UCSD-AML1 (cell line): ENCODE measurements around the gene FNDC3B.
A peak's percentile ranks its signal among the peaks of the same experiment; 100 is the strongest.
"Not testable (repeated sequence)": the region's sequence is repeated elsewhere in the genome, so short reads cannot be mapped to it uniquely, and the experiment has no call there.

Experiments used
- DNase-seq: peaks from one replicate; lab custom pipeline; 2025; ENCODE audit not compliant: unreplicated experiment; lab: John Stamatoyannopoulos, UW

The FNDC3B gene

DNA sequence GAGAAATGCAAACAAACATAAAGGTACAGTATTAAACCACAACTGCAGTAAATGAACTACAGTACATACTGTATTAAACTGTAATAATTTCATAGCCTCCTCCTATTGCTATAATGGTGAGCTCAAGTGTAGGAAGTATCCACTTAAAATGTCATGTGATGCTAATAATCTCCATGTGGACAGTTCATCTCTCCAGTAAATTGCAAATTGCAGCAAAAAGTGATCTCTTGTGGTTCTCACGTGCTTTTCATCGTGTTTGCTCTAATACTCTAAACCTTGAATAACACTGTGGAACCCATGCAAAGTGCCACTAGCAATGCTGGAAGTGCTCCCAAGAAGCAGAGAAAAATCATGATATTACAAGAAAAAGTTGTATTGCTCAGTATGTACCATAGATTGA is 9.2 kb upstream of the FNDC3B start:
- no peak for DNase-seq

DNA sequence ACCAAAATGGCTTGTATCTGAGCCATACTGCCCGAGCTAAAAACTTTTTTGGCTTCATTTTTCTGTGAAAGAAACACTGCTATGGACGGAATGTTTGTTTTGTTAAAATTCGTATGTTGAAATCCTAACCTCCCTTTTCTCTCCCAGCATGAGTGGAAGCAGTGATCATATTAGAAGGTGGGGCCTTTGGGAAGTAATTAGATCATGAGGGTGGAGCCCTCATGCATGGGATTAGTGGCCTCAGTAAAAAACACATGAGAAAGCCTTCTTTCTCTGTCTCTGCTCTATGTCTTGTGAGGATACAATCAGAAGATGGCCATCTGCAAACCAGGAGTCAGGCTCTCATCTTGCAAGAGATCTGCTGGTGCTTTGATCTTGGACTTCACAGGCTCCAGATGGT is 7.4 kb upstream of the FNDC3B start:
- DNase-seq = no peak

DNA sequence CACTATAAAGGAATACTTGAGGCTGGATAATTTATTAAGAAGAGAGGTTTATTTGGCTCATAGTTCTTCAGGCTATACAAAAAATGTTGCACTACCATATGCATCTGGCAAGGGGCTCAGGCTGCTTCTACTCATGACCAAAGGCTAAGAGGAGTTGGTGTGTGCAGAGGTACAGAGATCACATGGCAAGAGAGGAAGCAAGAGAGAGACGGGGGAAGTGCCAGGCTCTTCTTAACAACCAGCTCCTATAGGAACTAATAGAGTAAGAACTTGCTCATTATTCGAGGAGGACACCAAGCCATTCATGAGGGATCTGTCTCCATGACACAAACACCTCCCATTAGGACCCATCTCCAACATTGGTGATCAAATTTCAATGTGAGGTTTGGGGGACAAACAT is 6.0 kb upstream of the FNDC3B start:
- DNase-seq = no peak

DNA sequence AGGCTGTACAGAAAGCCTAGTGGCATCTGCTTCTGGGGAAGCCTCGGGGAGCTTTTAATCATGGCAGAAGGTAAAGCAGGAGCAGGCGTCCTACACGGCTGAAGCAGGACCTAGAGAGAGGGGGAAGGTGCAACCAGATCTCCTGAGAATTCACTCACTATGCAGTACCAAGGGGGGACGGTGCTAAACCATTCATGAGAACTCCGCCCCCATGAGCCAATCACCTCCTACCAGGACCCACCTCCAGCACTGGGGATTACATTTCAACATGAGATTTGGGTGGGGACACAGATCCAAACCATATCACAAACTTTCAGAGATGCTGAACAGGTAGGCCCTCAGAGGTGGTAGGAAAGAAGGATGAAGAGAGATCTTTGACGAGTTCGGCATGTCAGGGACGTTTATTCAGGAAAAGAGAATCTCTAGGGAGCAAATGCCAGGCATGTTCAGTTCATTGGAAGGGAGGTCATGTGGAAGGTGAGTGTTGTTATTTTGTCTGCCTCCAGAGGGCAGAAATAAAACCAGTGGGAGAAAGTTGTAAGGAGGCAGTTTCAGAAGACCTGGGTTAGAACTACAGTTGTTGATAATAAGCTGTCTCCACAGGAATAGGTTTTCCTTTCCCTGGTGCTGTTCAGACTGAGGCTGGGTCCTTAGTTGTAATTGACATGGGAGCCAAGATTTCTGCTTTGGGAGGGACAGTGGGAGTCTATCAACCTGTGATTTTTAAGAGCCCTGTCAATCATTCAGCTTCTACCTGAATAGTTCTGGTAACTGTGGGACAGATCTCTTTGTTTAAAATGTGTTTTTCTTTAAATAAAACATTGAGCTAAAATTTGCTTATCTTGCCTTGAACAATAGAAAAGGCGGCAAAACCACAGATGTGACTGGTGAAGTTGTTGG is 4.3 kb upstream of the FNDC3B start:
- no peak for DNase-seq

DNA sequence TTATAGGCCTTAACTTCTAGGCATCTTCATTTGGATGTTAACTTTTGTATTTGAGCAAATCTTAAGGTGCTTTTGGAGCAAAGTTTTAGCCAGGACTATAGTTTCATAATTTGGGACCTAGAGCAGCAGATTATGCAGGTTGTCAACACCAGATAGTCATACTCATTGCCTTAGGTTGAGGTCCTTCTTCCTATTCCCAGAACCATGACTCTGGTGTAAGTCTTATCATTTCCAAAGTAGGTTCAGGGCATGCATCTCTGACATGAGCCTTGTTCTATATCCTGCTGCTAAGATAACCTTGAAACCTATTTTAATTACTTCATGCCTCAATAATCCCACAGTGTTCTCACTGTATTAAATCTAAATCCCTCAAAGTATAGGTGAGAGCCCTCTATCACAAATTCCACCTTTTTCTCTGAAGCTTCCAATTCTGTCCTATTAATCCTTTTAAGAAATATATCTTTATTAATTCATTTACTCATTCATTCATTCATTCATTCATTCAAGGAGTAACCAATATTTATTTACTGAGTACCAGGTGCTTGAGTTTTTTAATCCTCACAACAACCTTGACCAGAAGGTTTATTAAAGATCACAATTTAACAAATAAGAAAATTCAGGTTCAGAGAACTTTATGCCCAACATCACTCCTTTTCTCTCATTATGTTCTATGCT is 2.7 kb upstream of the FNDC3B start:
- no peak for DNase-seq

DNA sequence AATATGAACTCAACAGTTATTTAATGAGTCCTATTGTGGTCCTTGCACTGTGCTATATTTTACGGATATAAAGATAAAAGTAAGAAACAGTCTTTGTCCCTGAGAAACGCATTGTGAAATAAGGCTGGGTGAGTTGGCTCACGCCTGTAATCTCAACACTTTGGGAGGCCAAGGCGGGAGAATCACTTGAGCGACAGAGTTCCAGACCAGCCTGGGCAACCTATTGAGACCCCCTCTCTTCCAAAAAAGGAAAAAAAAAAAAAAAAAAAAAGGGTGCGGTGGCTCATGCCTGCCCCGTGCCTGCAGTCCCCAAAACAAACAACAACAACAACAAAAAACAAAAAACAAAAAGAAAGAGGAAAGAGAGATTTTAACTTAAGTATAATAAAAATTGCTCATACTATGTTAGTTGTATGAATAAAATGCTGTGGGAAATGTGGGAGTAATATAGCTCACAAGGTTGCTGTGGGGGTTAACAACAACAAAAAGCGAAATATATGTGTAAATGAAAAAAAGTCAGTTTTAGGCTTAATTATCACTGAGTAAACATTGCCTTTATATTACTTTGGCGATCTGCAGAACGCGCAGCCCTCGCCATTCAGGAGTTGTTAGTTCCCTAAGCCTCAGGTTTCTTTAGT is 461 bp upstream of the FNDC3B start:
- DNase-seq = no peak

DNA sequence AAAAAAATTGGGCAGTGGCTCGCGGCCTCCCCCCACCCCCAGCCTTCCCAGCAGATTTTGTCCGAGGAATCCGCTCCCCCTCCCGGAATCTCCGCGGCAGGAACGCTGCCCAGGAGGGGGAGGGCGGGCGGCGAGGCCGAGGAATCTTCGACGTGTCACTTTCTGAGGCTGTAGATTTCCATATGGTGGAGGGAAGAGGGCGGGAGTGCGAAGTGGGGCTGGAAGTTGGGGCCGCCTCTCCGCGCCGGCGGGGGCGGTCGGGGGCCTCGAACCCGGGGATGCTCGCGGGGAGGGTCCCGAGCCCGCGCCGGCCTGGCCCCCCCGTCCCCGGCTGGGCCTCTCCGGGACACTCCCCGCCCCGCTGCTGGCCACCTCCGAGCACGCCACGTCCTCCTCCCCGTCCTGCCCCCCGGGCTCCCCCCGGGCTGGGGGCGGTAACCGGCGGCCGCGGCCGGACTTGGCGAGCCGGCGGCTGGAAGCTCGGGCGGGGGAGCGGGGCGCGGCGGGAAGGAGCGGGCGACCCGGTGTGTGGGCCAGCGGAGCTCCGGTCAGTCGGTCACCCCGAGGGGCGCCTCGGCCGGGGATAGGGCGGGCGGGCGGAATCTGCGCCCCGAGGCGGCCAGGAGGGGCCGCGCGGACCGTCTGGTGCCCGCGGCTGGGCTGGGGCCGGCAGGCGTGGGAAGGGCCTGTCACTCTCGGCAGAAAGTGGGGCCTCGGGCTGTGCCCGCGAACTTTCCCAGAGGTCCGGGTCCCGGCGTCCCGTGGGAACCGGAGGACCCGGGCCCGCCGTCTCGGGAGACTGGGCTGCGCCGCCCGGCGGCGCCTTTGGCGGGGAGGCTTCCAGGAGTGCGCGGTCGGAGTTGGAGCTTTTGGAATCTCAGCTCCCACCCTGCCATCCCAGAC is 951 bp downstream of the FNDC3B start:
- peak; percentile 73 for DNase-seq

DNA sequence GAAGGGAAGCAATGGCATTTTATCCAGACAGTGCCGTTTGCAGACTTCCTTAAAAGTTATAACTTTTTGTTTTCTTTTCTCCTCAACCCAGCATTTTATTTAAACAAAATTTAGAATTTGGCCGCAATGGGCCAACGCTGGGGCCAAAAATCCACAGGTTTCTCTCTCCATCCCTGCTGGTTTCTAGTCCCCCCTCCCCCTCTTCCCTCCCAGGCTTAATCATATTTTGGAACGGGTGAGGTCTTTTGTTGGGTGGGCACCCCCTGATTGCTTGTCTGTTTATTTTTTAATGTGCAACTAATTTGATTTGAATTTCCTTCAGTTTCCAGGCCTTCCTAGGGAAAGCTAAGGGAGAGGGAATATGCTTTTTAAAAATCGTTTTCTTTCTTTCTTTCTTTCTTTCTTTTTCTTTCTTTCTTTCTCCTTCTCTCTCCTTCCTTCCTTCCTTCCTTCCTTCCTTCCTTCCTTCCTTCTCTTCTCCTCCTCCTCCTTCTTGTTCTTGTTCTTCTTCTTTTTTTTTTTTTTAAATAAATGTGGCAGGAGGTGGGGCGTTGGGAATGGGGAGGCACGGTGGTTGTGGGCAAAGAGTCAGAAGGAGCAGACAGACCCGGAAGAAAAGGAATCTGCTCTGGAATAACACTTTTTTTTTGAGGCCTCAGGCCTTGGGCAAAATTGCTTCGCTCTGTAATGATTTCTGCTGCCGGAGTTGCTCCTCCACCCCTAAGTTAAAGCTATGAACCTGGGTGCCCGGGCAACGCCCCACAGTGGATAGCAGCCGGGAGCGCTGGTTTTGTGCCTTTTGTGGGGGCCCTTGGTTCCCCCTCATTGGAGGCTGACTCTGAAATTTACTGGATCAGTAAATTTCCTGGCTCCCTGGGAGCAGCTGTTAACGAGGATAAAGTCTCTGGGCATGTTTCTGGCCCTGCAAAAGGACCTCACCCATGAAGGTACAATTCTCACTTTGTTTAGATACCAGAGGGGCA is 1.9 kb downstream of the FNDC3B start:
- no peak for DNase-seq

DNA sequence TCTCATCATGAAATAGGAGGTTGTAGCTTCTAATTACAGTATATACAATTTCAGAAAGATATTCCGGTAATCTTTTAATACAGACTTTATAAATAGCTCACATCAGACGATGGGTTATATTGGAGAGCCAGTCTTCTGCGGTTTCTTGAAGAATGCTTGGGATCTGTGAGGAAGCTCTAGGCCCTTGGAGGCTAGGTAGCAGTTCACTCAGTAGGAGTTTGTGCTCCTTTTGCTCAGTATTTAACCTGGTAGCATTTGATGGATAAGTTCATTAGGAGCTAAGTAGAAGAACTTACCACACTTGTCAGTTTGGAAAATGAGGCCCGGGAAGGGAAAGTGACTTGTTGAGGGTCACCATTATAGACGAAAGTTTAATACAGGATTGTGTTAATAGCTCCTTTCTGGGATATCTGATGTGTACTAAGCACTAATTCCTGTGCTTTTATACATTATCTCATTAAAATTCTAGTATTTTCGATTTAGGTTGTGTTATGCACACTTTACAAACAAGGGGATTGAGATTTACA is 2.8 kb downstream of the FNDC3B start:
- DNase-seq = no peak

DNA sequence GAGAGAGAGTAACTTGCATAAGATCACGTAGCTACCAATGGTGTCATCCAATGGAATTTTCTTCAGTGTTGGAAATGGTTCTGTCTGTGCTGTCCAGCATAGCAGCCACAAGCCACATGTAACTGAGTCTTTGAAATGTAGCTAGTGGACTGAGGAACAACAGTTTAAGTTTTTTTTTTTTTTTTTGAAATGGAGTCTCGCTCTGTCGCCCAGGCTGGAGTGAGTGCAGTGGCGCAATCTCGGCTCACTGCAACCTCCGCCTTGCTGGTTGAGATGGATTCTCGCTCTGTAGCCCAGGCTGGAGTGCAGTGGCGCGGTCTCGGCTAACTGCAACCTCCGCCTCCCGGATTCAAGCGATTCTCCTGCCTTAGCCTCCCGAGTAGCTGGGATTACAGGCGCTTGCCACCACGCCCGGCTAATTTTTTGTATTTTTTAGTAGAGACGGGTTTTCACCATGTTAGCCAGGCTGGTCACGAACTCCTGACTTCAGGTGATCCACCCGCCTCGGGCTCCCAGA is 3.3 kb downstream of the FNDC3B start:
- not testable (repeated sequence) for DNase-seq

DNA sequence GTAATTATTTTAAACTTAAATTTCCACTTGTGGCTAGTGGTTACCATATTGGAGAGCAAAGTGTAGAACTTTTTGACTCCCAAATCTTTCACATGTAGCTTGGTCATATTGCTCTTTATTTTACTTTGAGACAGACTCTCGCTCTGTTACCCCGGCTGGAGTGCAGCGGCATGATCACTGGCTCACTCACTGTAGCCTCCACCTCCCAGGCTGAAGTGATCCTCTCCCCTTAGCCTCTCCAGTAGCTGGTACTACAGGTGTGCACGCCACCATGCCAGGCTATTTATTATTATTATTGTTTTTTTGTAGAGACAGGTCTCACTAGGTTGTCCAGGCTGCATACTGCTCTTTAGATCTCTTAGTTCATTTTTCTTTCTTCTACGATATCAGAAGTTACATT is 3.9 kb downstream of the FNDC3B start:
- DNase-seq = no peak

DNA sequence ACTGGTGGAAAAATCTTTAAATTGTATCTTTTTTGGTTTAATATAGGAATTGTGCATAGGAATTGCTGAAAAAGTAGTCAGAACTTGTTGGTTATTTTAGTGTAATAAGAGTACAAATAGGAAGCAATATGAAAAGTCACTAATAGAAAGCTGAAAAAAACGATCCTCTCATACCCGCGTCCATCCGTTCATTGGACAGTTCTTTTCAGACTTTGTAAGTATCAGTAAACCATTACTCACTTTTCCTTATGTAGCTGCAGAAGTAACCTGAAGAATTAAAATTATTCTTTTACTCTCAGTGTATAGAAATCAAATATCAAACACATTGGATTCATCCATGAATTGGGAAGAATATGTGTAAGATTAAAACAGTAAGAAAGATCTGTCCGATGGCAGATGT is 4.4 kb downstream of the FNDC3B start:
- no peak for DNase-seq

DNA sequence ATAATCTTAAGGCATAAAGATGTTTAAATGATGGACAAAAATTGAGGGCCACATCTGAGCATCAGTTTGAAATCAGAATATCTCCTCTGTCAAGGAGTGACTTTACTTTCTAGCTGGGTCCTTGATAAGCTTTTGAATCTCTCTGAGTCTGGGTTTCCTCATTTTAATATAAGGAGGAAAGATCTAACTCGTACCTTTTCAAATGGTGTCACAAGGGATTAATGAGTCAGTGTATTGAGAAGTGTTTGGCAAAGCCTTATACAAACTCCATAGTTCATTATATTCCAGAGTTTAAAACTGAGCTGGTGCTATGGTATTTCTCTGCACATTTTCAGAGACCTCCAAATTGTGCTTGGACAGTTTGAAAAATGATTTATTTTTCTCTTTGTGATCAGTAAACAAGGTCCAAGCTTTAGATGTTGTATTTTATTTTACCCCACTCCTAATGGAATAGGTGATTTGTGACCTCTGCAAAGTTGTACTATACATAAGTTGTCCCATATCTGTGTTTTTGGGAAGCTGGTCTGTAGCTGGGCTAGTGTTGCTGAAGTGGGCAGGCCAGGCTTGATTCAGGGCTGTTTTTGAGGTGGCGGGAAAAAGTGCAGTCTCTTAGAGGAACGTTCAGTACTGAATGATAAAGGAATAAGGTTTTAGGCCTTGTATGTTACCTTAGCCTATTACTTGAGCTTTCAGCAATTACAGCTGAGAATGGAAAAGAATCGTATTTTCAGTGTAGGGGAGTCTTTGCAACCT is 5.6 kb downstream of the FNDC3B start:
- no peak for DNase-seq

DNA sequence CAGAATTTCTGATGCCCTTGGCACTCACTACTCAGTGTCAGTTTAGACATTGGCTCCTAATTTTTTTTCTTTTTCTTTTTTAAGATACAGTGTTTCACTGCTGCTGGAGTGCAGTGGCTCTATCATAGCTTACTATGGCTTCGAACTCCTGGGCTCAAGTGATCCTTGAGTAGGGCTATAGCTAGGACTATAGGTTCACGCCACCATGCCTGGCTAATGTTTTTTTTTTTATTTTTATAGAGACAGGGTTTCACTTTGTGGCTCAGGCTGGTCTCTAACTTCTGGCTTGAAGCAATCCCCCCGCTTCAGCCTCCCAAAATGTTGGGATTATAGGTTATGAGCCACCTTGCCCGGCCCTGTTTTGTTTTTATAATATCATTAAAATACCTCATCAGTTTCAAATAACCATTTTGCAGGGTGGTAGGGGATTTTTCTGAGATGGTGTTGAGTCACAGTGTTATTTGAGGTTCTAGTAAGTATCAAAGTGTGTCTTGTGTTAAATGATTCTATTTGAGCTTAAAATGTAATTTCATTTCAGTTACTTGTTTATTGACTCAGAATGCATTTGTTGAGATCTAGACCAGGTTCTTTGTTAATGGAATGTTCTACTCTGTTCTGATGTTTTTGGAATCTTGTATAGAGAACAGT is 7.0 kb downstream of the FNDC3B start:
- no peak for DNase-seq

DNA sequence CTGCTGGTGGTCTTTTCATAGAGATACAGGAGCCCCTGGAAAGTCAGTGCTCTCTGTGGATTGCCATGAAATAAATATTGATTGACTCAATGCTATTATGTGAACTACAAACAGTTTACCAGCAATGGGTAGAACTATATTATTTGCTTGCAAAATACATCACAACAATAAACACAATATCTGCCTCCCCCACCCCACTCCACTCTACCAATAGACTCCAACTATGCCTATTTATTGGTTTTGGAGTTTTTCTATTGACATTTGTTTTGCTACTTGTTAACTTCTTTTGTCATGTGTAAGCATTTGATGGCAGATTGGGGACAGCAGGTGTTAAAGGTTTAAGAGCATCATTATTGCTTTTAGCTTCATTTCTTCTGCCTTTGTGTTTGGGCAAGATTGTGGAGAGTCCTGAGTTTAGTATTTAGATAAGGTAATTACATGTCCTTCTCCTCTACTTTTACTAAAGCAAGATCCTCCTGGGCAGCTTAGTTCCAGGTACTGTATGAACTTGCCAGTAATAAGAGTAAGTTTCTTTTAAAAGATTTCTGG is 8.3 kb downstream of the FNDC3B start:
- no peak for DNase-seq

DNA sequence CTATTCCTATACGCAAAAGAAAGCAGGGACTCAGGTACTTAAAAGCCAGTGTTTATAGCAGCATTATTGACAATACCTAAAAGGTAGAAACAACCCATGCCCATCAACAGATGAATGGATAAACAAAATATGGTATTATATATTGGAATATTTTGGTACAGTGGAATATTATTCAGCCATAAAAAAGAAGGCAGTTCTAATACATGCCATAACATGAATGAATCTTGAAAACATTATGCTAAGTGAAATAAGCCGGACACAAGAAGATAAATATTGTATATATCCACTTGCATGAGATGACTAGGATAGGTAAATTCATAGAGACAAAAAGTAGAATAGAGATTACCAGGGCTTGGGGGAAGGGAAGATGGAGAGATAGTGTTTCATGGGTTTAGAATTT is 9.2 kb downstream of the FNDC3B start:
- DNase-seq = no peak

DNA sequence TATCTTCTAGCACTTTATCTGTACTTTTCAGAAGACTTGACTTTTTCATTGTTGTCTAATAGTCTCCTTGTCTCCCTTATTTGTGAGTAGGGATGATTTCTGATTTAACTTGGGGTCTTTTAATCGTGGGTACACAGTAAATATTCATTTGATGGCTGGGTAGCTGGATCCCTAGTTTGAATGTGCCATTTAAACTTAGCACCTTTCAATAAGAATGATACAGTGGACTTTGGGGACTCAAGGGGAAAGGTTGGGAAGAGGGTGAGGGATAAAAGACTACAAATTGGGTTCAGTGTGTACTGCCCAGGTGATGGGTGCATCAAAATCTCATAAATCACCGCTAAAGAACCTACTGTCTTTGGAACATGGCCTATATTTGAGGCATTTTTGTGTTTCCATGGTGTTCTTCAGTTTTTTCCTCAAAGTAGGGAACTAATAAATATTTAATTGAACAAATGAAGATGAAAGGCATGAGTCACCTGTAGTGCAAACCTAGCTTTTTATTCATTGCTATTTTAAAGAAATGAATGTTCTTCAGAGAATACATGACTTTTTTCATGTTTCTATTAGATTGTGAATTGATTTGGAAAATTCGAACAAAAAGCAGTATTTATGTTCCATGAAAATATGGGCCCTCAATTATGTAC is 12.1 kb downstream of the FNDC3B start:
- no peak for DNase-seq
